ENCODE measurements around the gene THBS3. TPM values are rescaled to one million over a fixed set of nuclear protein-coding genes. Genes with fewer than 3 reads are reported as not detected.

The THBS3 gene
- total and polyA plus RNA-seq, 10 donors = 10.2 to 31.2 (median 20.8) TPM

DNA sequence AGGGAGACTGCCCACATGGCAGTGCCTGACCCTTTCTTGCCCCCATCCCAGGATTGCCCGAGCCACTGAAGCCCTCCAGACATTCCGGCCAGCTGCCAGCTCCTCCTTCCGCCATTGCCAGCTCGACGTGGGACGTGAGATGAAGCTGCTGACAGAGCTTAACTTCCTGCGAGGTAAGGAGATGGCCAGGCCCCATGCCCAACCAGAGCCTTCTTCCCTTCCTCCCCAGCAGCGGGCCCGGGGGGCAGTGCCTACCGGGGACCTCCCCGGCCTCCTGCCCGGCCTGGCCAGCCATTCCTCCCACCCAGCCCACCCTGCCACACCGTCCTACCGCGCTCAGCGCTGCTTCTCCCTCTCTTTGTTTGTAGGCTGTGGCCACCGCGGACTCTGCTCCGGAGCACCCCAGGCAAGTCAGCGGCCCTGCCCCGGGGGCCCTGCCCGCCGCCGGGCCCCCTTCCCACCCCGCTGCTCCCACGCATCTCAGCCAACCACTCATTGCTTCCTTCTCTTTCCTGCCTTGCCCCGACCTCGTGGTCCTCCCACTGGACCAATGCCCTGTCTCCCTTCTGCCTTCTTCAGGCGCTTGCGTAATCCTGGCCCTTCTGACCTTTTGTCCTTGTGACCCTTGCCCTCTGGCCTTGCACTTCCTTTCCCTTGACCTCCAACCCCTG, 29.1 kb downstream of the THBS3 start:
- H3K27me3 ChIP-seq (replicated peaks in 1 of 7) = peaks cover 0 to 23% (median 15%) of the 10 kb centered on the region in 7 donors
- intact Hi-C loops (cut with DNase I; ENCODE audit: low total_unique reads) = loop anchor here (10.0 kb wide), 1 partner anchor 46 kb away; no protein-coding TSS in a partner anchor
- peak; percentile 13 to 72 (median 37) for TF ChIP-seq POLR2AphosphoS5 (IDR thresholded peaks at IDR 0.05)
- TF ChIP-seq, protein P1, sequence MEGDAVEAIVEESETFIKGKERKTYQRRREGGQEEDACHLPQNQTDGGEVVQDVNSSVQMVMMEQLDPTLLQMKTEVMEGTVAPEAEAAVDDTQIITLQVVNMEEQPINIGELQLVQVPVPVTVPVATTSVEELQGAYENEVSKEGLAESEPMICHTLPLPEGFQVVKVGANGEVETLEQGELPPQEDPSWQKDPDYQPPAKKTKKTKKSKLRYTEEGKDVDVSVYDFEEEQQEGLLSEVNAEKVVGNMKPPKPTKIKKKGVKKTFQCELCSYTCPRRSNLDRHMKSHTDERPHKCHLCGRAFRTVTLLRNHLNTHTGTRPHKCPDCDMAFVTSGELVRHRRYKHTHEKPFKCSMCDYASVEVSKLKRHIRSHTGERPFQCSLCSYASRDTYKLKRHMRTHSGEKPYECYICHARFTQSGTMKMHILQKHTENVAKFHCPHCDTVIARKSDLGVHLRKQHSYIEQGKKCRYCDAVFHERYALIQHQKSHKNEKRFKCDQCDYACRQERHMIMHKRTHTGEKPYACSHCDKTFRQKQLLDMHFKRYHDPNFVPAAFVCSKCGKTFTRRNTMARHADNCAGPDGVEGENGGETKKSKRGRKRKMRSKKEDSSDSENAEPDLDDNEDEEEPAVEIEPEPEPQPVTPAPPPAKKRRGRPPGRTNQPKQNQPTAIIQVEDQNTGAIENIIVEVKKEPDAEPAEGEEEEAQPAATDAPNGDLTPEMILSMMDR (IDR thresholded peaks at IDR 0.05 in 8 of 11, conservative IDR thresholded peaks at IDR 0.05 in 3 of 11) = no peak
- H3K27ac ChIP-seq = peak overlapping the region in 3 of 8 donors; percentile 50 to 69 (median 60)
- H3K9me3 ChIP-seq = no peaks in the 10 kb centered on the region
- H3K4me1 ChIP-seq = peaks cover 5 to 63% (median 34%) of the 10 kb centered on the region in 6 donors
- 74 to 86% (median 80%) methylated on average over 23 to 30 of the region's 30 CpGs for WGBS, 5 donors
- peak; percentile 70 for DNase-seq
- peak overlapping the region in 4 of 8 donors; percentile 6 to 53 (median 10) for H3K4me3 ChIP-seq
- peaks cover 0 to 23% (median 0%) of the 10 kb centered on the region in 6 donors for H3K36me3 ChIP-seq

GRCh38 chr1:155177918-155178281, 29.8 kb downstream of the THBS3 start:
- H3K27ac ChIP-seq = peak overlapping the region in 3 of 8 donors; percentile 50 to 69 (median 60)
- peak overlapping the region in 4 of 8 donors; percentile 6 to 53 (median 10) for H3K4me3 ChIP-seq
- 92 to 97% (median 96%) methylated on average over 9 of the region's 9 CpGs for WGBS, 5 donors

GRCh38 chr1:155177192-155177917, 30.3 kb downstream of the THBS3 start:
- Histone ChIP-seq H3K36me3 (peaks cover 0 to 23% (median 0%) of the 10 kb centered on the region in 6 donors), H3K27ac (no peak overlapping the region), H3K4me3 (peak overlapping the region in 3 of 8 donors; percentile 9 to 53 (median 13)), H3K9me3 (no peaks in the 10 kb centered on the region), H3K27me3 (replicated peaks in 1 of 7) (peaks cover 0 to 25% (median 15%) of the 10 kb centered on the region in 7 donors), H3K4me1 (peaks cover 7 to 71% (median 39%) of the 10 kb centered on the region in 6 donors)
- intact Hi-C loops (cut with DNase I; ENCODE audit: low total_unique reads) = loop anchor here (10.0 kb wide), 1 partner anchor 47 kb away; no protein-coding TSS in a partner anchor
- DNase-seq = peak; percentile 75
- WGBS, 5 donors = 72 to 89% (median 78%) methylated on average over 10 to 11 of the region's 11 CpGs
- no peak for TF ChIP-seq POLR2AphosphoS5 (IDR thresholded peaks at IDR 0.05)

More at GRCh38 chr1:155177918-155178281, 29.8 kb downstream of the THBS3 start:
- TF ChIP-seq POLR2AphosphoS5 (IDR thresholded peaks at IDR 0.05) = no peak
- TF ChIP-seq POLR2A (IDR thresholded peaks at IDR 0.05) = no peak
- TF ChIP-seq, protein P1 (IDR thresholded peaks at IDR 0.05 in 8 of 11, conservative IDR thresholded peaks at IDR 0.05 in 3 of 11) = no peak
- Histone ChIP-seq H3K9me3 (no peaks in the 10 kb centered on the region), H3K4me1 (peaks cover 5 to 66% (median 35%) of the 10 kb centered on the region in 6 donors), H3K36me3 (peaks cover 0 to 23% (median 0%) of the 10 kb centered on the region in 6 donors), H3K27me3 (replicated peaks in 1 of 7) (peaks cover 0 to 25% (median 15%) of the 10 kb centered on the region in 7 donors)
- intact Hi-C loops (cut with DNase I; ENCODE audit: low total_unique reads) = loop anchor here (10.0 kb wide), 1 partner anchor 47 kb away; no protein-coding TSS in a partner anchor
- peak; percentile 72 for DNase-seq

DNA sequence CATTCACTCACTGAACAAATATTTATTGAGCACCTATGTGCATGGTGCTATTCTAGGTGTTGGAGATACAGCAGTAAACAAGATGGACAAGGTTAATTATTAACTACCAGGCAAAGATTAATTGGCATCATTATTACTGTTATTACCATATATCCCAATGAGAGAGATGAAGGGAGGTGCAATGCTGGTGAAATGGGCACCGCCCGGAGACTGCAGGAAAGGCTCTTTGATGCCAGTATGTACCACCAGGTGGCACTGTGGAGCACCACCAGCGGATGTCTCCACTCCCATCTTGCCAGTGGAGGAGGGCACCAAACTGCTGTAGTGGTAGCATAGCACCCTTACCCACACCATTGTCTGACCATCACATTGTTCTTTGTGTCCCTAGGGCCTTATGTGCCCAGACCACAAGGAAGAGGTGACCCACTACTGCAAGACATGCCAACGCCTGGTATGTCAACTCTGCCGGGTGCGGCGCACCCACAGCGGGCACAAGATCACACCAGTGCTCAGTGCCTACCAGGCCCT, 31.1 kb downstream of the THBS3 start:
- Histone ChIP-seq H3K27me3 (replicated peaks in 1 of 7) (peaks cover 0 to 25% (median 15%) of the 10 kb centered on the region in 7 donors), H3K27ac (peak overlapping the region in 1 of 8 donors; percentile 34), H3K9me3 (no peaks in the 10 kb centered on the region), H3K4me1 (peaks cover 11 to 79% (median 46%) of the 10 kb centered on the region in 6 donors), H3K4me3 (peak overlapping the region in 2 of 8 donors; percentile 13 to 53), H3K36me3 (peaks cover 0 to 23% (median 0%) of the 10 kb centered on the region in 6 donors)
- DNase-seq = peak; percentile 93
- 57 to 62% (median 61%) methylated on average over 8 of the region's 8 CpGs for WGBS, 5 donors
- TF ChIP-seq POLR2A (IDR thresholded peaks at IDR 0.05) (no peak), POLR2AphosphoS5 (IDR thresholded peaks at IDR 0.05) (peak in 1 of 3 donors; percentile 57)
- TF ChIP-seq, protein P1 (IDR thresholded peaks at IDR 0.05 in 8 of 11, conservative IDR thresholded peaks at IDR 0.05 in 3 of 11) = peak; percentile 85 to 98 (median 94)
- intact Hi-C loops (cut with DNase I; ENCODE audit: low total_unique reads) = loop anchor here (10.0 kb wide), 1 partner anchor 48 kb away; no protein-coding TSS in a partner anchor
